Measurements from ENCODE around the gene ETV7. TPM values are rescaled to one million over a fixed set of nuclear protein-coding genes. Genes with fewer than 3 reads are reported as not detected.

Gene ETV7
- total RNA-seq, 1 donor from 2014 or later, result 0.59 TPM

DNA sequence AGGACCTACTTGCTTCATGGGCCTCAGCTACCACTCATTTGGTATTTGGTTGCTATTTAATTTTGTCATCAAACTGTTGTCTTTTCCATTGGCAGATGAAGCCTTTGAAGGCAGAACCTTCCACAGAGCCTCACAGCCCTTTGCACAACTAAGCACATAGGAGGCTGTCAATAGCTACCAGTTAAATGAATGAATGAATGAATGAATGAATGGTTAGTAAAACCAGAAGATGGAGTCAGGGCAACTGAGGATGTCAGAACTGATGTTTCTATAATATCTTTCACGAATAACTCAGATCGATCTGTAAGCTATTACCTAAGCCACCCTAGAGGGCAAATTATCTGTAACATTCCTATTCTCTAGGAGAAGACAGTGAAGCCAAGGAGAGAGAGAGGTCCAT is 69.8 kb downstream of the ETV7 start:
- no peaks in the 10 kb centered on the region for H3K4me1 Mint-ChIP-seq (ENCODE audit: unreplicated experiment)
- H3K27ac Mint-ChIP-seq (ENCODE audit: unreplicated experiment), result no peak overlapping the region
- H3K27me3 Mint-ChIP-seq (ENCODE audit: unreplicated experiment), result peaks cover 41% of the 10 kb centered on the region
- no peak for DNase-seq (ENCODE audit: extremely low spot score, unreplicated experiment)
- TF ChIP-seq, protein P1, sequence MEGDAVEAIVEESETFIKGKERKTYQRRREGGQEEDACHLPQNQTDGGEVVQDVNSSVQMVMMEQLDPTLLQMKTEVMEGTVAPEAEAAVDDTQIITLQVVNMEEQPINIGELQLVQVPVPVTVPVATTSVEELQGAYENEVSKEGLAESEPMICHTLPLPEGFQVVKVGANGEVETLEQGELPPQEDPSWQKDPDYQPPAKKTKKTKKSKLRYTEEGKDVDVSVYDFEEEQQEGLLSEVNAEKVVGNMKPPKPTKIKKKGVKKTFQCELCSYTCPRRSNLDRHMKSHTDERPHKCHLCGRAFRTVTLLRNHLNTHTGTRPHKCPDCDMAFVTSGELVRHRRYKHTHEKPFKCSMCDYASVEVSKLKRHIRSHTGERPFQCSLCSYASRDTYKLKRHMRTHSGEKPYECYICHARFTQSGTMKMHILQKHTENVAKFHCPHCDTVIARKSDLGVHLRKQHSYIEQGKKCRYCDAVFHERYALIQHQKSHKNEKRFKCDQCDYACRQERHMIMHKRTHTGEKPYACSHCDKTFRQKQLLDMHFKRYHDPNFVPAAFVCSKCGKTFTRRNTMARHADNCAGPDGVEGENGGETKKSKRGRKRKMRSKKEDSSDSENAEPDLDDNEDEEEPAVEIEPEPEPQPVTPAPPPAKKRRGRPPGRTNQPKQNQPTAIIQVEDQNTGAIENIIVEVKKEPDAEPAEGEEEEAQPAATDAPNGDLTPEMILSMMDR (IDR thresholded peaks at IDR 0.05), result no peak
- H3K4me3 Mint-ChIP-seq (ENCODE audit: unreplicated experiment), result no peak overlapping the region
- H3K9me3 Mint-ChIP-seq (ENCODE audit: unreplicated experiment), result no peaks in the 10 kb centered on the region
- H3K36me3 Mint-ChIP-seq (ENCODE audit: unreplicated experiment), result no peaks in the 10 kb centered on the region

Other genes with a start within 250 kb of the ETV7 start
- gene BRPF3, start 190.9 kb downstream of the ETV7 start, total RNA-seq, result 29.4 and 36.2 TPM in 2 replicates
- gene PNPLA1, start 117.6 kb downstream of the ETV7 start, total RNA-seq, result not detected in 2 replicates
- gene BNIP5, start 50.8 kb downstream of the ETV7 start, total RNA-seq, result not detected in 2 replicates
- not detected in 2 replicates for gene PXT1, start 55.2 kb upstream of the ETV7 start, total RNA-seq
- 76.3 and 82.5 TPM in 2 replicates for gene KCTD20, start 55.3 kb upstream of the ETV7 start, total RNA-seq
- gene STK38, start 159.8 kb upstream of the ETV7 start, total RNA-seq, result 51.6 and 53.9 TPM in 2 replicates
- gene SRSF3, start 206.7 kb upstream of the ETV7 start, total RNA-seq, result 209 and 216 TPM in 2 replicates